HG03280 (cell line): ENCODE measurements around the gene HOXA10.

Experiments used
- ATAC-seq: cut with Tn5 transposase; IDR thresholded peaks from one replicate; pipeline ENCODE4 v1.9.1; 2021; ENCODE audit warnings: mild to moderate bottlenecking, moderate library complexity; ENCODE audit not compliant: unreplicated experiment

HOXA10 gene

GRCh38 chr7:27180431-27181420 lies 6.6 kb upstream of the HOXA10 start:
- no peak for ATAC-seq

DNA sequence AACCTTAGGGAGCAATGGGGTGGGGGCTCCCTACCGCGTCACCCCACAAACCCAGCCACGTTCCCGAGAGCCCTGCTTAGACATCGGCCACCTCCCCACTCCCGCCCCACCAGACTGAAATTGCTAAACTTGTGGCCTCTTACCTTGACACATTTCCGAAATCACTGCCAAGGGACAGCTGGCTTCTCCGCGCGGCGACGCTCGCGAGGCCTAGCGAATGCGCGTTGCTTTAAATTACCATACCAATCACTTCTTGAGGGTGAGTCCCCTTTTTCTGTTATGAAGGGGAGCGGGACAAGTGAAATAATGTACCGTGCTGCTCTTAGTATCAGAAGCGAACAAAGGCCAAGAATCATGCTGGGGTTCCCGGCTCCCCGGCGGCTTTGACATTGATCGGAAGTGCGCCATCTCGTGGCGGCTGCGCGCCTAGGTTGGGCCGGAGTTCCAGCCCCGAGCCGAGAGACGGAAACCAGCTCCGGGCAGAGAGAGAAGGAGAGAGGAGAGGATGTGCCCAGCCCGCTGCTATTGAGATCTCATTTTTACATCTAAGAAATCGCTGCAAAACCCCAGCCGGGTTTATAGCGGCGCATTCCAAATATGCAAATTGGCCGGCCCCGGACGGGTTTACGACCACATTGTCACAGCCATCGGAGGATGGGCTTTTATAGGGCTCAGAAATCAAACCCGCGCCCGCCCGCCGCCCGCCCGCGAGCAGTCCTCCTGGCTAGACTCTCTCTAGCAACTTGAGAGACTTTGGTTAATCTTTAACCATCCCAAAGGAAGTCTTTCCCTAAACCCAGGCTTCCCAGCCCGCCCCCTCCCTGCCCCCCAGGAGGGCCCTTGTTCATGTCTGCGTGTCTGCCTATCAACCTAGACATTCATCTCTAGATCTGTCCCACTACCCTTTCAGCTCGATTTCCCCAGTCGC lies 5.6 kb upstream of the HOXA10 start:
- ATAC-seq, result no peak

GRCh38 chr7:27179030-27179429 lies 4.9 kb upstream of the HOXA10 start:
- no peak for ATAC-seq

DNA sequence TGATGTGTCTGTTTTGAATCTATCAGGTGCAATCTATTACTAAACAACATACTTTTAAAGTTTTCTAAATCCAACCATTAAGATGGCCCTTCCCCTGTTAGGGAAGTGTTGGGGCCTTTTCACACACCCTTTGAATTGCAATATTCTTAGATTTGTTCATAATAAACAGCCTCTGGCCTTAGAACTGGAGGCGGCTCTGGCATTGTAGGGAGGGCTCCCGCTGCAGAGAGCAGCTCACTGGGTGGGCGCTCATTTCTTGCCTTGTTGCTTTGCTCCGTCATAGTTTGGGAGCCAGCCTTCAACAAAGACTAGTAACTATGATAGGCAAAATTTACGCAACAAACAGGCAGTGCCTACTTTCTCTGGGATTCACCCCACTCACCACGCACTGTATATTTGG lies 4.2 kb upstream of the HOXA10 start:
- ATAC-seq, result no peak

GRCh38 chr7:27177795-27178320 lies 3.7 kb upstream of the HOXA10 start:
- no peak for ATAC-seq

DNA sequence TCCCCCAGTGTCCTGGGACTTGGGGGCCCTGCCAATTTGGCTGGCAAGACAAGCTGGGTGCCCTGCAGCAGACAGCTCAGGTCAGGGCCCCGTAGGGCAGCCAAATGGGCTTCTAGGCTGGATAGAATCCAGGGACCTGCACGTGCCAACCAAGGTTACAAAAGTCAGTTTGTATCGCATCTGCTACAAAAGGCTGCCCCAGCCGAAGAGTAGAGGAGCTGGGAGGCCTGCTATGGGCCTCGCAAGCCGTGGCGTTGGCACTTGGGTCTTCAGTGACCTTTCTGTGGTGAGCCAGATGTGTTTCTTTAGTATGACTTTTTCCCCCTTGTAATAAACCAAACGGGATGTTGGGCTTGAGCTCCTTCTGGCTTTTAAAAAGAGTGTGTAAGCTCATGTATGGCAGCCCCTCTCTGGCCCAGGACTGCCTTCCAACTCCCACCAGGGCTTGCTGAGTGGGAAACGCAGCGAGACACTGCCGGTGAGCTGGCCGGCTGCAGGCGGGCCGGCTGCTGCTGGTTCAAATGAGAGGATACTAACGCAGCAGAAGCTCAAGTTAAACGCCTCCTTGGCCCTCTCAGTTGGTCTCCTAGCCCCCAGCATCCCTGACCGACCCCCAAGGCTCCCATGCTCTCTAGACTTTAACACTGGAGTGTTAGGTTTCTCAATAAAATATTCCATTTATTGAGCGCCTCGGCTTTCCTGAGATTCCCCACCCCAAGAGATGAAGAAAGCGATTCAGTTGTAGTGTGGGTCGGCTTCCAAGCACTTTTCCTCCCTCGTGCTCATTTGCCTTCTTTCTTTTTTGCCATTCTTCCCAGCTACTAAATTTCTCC lies 3.1 kb upstream of the HOXA10 start:
- no peak for ATAC-seq

GRCh38 chr7:27176524-27176845 lies 2.4 kb upstream of the HOXA10 start:
- no peak for ATAC-seq

- no peak for ATAC-seq
Observed at GRCh38 chr7:27175626-27176523, 1.8 kb upstream of the HOXA10 start.

DNA sequence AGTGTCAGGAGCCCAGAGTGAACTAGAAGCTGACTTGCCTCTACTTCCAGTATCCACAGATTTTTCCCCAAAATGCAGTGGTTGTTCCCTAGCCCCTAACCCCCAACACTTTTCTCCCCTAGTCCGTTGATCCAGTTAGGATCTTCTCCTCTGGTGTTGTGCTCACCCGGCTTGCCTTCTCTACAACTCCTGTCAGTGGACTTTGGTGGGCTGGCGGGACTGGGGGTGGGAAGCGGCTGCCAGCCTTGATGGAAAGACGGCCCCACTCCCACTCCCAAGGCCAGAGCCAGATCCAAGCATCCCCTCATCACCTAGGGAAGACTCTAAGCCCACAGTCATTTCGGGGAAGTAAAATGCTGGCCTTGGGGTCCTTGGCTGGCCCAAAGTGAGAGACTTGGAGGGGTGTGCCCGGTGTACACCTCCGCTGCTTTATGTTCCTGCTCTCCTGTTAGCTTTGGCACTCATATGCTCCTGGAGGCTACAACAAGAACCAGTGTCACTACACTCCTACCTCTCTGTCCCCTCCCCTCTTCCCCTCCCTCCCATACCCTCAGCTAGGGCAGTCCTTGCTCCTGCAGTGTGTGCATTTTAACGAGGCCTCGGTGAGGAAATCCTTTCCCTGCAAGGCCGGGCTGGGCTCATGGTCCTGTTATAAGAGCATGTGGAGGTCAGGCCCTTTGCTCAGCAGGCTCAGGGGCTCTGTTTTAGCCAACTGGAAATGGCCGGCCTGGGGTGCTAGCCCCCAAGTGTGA lies 930 bp upstream of the HOXA10 start:
- ATAC-seq, result no peak

- ATAC-seq, result no peak
Observed at GRCh38 chr7:27173511-27173955, 587 bp downstream of the HOXA10 start.

DNA sequence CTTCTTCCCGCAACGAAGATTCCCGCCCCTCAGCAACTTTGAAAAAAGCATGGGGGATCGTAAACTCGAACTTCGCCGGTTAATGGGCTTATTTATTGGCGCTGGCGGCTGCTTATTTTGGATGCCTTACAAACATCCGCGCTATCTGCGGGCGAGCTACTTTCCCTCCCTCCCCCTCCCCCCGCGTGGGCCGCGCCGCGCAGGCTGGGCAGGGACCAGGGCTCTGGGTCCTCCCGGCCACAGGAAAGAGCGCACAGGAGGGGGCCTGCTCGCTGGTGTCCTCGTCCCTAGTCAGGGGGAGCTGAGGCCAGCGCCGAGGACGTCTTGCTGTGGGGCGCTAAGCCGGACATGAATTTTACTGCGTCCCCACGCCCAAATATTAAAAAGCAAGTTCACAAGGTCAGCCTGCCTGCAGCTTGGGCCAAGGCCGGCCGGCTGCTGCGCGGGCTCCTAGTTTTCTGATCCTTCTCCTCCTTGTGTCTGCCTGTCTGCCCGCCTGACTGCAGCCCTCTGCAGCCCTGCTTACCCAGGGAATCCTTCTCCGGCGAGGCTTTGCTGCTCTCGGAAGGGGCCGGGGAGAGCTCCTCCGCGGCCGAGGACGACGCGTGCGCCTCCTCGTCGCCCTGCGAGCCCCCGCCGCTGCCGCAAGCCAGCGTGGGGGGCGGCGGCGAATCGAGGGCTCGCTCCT lies 1.2 kb downstream of the HOXA10 start:
- no peak for ATAC-seq

GRCh38 chr7:27172315-27172774 lies 1.8 kb downstream of the HOXA10 start:
- no peak for ATAC-seq

DNA sequence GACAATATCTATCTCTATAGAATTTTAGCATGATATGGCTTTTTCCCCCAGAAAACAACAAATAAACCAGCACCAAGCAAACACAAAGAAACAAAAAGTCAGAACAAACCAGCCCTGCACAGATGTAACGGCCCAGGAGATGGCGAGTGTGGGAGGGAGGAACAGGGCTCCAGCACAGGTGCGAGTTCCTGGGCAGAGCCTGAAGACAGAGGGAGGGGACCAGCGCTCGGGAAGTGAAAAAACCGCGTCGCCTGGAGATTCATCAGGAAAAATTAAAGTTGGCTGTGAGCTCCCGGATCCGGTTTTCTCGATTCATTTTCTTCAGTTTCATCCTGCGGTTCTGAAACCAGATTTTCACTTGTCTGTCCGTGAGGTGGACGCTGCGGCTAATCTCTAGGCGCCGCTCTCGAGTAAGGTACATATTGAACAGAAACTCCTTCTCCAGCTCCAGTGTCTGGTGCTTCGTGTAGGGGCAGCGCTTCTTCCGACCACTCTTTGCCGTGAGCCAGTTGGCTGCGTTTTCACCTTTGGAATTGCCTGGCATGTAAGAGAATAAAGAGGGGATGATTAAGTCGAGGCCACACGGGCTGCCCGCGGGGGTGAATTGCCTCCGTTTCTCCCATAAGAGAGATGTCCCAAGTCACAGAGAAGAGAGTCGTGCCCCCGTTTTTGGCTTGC lies 2.3 kb downstream of the HOXA10 start:
- no peak for ATAC-seq

GRCh38 chr7:27171325-27171636 lies 2.8 kb downstream of the HOXA10 start:
- no peak for ATAC-seq

DNA sequence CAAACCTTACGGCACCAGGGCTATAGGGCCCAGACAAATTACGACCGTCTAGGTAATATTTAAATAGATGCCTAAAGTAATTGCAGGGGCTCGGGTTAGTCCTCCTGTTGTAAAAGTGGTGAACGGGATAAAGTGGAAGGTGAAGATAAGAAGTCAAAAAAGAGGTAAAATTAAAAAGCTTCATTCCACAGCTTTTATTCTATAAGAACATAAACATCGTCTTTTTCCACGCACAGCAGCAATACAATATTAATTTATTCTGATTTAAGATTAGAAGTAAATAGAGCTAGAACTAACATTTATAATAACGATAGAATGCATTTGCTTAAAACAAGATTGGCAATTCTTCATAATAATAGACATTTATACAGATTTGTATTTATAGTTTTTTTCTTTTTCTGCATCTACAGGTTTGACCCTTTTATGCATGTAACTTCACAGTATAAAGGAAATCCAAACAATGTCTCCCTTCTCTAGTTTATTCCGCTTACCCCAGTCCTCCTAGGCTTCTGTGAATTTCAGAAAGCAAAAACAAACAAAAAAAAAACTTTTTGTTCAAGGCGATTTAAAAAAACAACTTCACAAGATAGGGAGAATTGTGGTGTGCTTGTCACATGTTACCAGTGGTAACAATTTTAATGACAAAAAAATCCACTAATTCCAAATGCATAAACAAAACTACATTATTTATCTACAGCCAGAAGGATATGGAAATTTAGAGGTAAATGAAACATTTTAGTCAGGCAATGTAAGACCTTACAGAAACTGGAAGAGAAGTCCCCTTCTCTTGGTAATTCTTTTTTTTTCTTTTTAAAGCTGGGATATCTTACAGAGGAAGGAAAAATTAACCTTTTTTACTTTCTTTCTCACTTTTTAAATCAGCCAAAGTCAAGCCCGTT lies 3.4 kb downstream of the HOXA10 start:
- no peak for ATAC-seq

- no peak for ATAC-seq
Observed at GRCh38 chr7:27169658-27170425, 4.3 kb downstream of the HOXA10 start.
